ENCODE measurements around the gene MLLT10.

The MLLT10 gene

DNA sequence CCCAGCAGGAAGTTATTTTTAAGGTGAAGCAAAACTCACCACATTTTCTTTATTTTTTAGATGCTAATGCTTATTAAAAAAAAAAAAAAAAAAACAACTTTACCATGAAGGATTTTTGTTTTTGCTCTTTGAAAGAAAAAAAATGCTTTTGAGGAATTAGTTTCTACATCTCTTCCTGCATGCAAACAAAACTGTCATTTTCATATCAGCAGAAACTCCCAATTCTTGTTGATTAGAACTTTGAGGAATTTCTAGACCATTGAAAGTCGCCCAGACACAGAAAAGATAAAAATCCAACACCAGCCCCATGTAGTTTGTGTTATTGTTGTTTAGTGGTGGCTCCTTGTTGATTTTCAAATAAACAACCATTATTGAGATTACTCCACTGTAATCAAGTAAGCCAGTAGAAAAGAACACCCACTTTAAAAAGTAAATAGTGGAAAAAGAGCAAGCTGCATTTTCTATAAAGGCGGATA, 22.9 kb upstream of the MLLT10 start:
- TF ChIP-seq, protein P1, sequence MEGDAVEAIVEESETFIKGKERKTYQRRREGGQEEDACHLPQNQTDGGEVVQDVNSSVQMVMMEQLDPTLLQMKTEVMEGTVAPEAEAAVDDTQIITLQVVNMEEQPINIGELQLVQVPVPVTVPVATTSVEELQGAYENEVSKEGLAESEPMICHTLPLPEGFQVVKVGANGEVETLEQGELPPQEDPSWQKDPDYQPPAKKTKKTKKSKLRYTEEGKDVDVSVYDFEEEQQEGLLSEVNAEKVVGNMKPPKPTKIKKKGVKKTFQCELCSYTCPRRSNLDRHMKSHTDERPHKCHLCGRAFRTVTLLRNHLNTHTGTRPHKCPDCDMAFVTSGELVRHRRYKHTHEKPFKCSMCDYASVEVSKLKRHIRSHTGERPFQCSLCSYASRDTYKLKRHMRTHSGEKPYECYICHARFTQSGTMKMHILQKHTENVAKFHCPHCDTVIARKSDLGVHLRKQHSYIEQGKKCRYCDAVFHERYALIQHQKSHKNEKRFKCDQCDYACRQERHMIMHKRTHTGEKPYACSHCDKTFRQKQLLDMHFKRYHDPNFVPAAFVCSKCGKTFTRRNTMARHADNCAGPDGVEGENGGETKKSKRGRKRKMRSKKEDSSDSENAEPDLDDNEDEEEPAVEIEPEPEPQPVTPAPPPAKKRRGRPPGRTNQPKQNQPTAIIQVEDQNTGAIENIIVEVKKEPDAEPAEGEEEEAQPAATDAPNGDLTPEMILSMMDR (IDR thresholded peaks at IDR 0.05): no peak

DNA sequence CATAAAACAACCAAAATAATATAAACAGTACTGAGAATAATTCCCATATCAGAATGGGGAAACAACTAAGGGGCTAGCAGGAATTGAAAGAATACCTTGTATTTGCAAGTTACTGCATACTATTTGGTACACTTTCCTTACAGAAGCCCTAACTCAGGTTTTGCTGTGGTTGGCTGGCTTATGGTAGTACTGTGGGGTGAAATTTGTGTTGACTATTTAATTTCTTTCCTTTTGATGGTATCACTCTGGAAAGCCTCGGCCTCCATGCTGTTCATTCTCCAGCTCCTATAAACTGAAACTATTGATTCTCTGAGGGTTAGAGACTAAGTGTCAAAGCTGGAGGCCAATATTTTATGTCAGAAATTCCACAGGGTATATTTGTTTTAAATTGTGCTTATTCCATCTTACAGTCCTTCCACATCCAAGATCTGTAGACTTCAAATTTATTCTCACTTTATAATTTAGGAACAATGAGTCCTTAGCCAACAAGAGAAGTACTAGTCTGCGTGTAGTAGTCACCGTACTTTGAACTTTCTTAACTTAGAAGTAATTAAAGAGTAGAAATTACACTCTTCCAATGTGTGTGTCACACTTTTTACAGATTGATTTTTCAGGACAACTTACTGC, 22.0 kb upstream of the MLLT10 start:
- TF ChIP-seq, protein P1 (IDR thresholded peaks at IDR 0.05): no peak

- TF ChIP-seq, protein P1 (IDR thresholded peaks at IDR 0.05): no peak
Measured at GRCh38 chr10:21512573-21513404, 21.2 kb upstream of the MLLT10 start.

DNA sequence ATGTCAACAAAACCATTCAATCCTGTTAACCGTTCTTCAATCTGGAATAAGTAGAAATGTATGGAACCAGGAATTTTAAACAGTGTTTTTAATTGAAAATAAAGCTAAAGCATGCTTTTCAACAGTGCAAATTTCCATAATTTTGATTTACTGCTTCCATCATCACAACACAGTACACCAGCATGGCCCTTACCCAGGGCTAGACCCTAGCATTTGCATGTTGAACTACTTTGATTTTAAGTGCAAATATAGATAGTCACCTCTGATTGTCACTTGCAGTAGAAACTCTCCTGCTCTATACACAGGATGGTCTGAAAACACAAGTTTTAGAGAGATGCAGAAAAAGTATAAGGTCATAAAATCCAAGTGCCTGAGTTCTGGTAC, 20.6 kb upstream of the MLLT10 start:
- TF ChIP-seq, protein P1 (IDR thresholded peaks at IDR 0.05): no peak

DNA sequence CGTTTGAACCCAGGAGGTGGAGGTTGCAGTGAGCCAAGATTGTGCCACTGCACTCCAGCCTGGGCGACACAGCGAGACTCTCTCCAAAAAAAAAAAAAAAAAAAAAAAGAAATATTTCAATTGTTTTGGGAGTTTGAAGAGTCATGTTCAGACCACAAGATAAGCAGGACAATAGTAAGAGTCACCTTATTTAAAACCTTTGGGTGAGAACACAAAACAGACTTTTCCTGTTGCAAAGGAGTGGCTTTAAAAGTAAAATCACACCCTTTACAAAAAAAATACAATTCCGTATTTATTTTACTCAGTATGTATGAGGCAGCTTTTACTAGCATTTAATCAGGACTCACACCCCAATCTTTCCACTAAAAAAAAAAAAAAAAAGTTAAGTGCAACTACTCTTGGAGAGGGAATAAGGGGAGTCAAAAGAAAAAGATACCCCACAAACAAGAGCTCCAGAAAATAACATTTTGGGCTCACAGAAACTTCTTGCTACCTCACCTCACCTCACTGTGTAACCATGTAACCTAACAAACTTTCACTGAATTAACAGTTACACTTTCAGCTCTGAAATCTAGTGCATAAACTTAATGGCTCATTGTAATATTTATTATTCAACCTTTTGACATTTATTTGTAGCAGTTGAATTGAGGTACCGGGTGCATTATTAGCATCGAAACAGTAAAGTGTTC, 19.8 kb upstream of the MLLT10 start:
- TF ChIP-seq, protein P1 (IDR thresholded peaks at IDR 0.05): no peak

DNA sequence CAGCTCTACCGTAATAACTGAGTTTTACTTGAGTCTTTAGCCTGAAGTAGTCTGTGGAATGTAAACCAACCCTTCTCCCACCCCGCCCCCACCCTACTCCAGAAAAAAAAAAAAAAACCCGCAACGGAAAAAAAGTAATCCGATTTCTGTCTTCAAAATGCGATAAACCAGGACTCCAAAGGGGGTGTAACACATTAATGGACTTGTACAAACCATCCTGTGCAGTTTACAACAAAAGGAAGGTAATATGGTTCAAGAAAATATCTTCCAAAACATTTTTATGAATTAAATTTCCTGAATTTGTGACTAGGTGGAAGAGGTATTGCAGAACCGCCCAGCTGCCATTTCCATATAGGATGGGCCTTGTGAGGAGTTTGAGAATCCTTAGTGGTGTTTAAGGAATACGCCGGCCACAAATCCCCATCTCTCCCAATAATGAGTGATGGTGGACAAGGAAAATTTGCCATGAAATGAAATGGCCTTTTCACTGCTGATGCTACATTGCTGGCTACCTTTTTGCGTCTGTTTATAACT, 19.1 kb upstream of the MLLT10 start:
- TF ChIP-seq, protein P1 (IDR thresholded peaks at IDR 0.05): no peak

All from LNCAP (cell line).